Testis (tissue), 2 donors: ENCODE results near the gene NDOR1.

ENCODE experiments used
- CTCF ChIP-seq, 3 experiments: fragments of 450-650 bp in 2 of 3; fragments of 200-600 bp in 1 of 3; sonication (generic) in 1 of 3; IDR thresholded peaks; one replicate each; pipeline ENCODE4 v1.5.1; 2016 to 2019; ENCODE audit warnings: antibody characterized with exemption in 3 of 3, mild to moderate bottlenecking in 2 of 3, moderate library complexity in 1 of 3
- POLR2A ChIP-seq: fragments of 450-650 bp; IDR thresholded peaks from one replicate; pipeline ENCODE4 v1.6.1; 2017; ENCODE audit warnings: antibody characterized with exemption, mild to moderate bottlenecking, moderate library complexity

GRCh38 chr9:137247916-137248175 lies 42.3 kb downstream of the NDOR1 start:
- TF ChIP-seq CTCF (IDR thresholded peaks at IDR 0.05) (no peak), POLR2A (no peak)
